SU-DHL-6 (cell line): Measurements from ENCODE around the gene HSH2D.
A peak's percentile ranks its signal among the peaks of the same experiment; 100 is the strongest.

Experiments used
- H2AFZ ChIP-seq: fragments of 200-600 bp; sonication (generic); 2 replicates; pipeline ENCODE4 v1.6.1; 2014; ENCODE audit warnings: low read depth, mild to moderate bottlenecking, moderate library complexity, mixed read lengths, antibody characterized with exemption, low read length; ENCODE audit not compliant: severe bottlenecking
- H3F3A ChIP-seq: fragments of 200-600 bp; shearing (Covaris generic); 2 replicates; pipeline ENCODE4 v1.6.0; 2016; ENCODE audit warnings: antibody characterized with exemption, mild to moderate bottlenecking; ENCODE audit not compliant: insufficient read depth
- H3K27ac ChIP-seq: fragments of 200-600 bp; sonication (generic); 2 replicates; pipeline ENCODE4 v1.5.1; 2016; ENCODE audit warnings: low read depth, mild to moderate bottlenecking, low read length, moderate library complexity, mixed read lengths
- H3K27me3 ChIP-seq: fragments of 200-600 bp; sonication (generic), shearing (Covaris generic); 2 replicates; pipeline ENCODE4 v1.6.0; 2014; ENCODE audit warnings: mild to moderate bottlenecking, low read length
- H3K36me3 ChIP-seq: fragments of 200-600 bp; sonication (generic); 2 replicates; pipeline ENCODE4 v1.6.1; 2014; ENCODE audit warnings: mild to moderate bottlenecking, low read length, mixed read lengths
- H3K4me2 ChIP-seq: fragments of 300-600, 200-600 bp; shearing (Covaris generic), sonication (generic); 2 replicates; pipeline ENCODE4 v1.6.0; 2014; ENCODE audit warnings: low read length, low read depth, mild to moderate bottlenecking; ENCODE audit not compliant: poor library complexity, severe bottlenecking
- H3K4me3 ChIP-seq: fragments of 200-600 bp; sonication (generic); 2 replicates; pipeline ENCODE4 v1.5.1; 2014; ENCODE audit warnings: antibody characterized with exemption, low read length, mild to moderate bottlenecking, mixed read lengths; ENCODE audit not compliant: insufficient read depth, poor library complexity, severe bottlenecking
- H3K79me2 ChIP-seq: fragments of 200-600 bp; sonication (generic); 2 replicates; pipeline ENCODE4 v1.6.1; 2014; ENCODE audit warnings: mild to moderate bottlenecking, low read length, moderate library complexity; ENCODE audit not compliant: insufficient read depth
- H3K9ac ChIP-seq: fragments of 200-600 bp; sonication (generic); 2 replicates; pipeline ENCODE4 v1.7.0; 2014; ENCODE audit warnings: mild to moderate bottlenecking, low read length
- H3K9me2 ChIP-seq: fragments of 200-600 bp; sonication (generic); replicated peaks from 2 replicates; pipeline ENCODE4 v1.6.1; 2014; ENCODE audit warnings: low read length; ENCODE audit not compliant: insufficient read depth
- H3K9me3 ChIP-seq: fragments of 200-600 bp; sonication (generic); 2 replicates; pipeline ENCODE4 v1.6.1; 2014; ENCODE audit warnings: low read length, mixed read lengths; ENCODE audit not compliant: insufficient read depth
- H4K20me1 ChIP-seq: fragments of 200-600 bp; sonication (generic); 2 replicates; pipeline ENCODE4 v1.6.1; 2014; ENCODE audit warnings: low read depth, mild to moderate bottlenecking, antibody characterized with exemption, low read length, moderate library complexity, mixed read lengths
- EZH2phosphoT487 ChIP-seq: fragments of 200-600 bp; sonication (generic), shearing (Covaris generic); conservative IDR thresholded peaks from 2 replicates; pipeline ENCODE4 v1.6.1; 2018; ENCODE audit warnings: mild to moderate bottlenecking, antibody characterized with exemption, low read length, moderate library complexity, mixed read lengths
- TF ChIP-seq, protein P1 (sequence below): fragments of 200-600 bp; sonication (generic); IDR thresholded peaks from one replicate; pipeline ENCODE4 v1.5.1; 2017; ENCODE audit warnings: antibody characterized with exemption, mild to moderate bottlenecking, low read length, moderate library complexity; ENCODE audit not compliant: insufficient read depth, poor library complexity, severe bottlenecking

HSH2D gene

DNA sequence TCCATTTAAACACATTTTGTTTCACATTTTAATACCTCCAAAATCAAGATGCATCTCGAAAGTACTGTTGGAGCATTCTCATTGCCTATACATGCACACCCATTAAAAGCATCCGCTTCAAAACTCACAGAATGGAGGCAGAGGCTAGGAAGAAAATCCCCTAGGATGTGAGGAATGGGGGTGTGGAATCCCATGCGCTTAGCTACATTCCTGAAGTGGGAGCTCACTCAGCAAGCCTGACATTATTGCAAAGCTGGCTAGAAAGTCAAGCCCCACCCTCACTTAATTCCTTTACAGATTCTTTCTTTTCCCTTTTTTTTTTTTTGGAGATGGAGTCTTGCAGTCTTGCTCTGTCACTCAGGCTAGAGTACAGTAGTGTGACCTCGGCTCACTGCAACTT lies 37.1 kb downstream of the HSH2D start:
- Histone ChIP-seq H2AFZ (no peak overlapping the region), H4K20me1 (no peaks in the 10 kb centered on the region), H3K9me3 (no peaks in the 10 kb centered on the region), H3K27me3 (no peaks in the 10 kb centered on the region), H3K9ac (no peak overlapping the region), H3F3A (peaks cover 16% of the 10 kb centered on the region; the same call in 1 of the 2 replicates), H3K4me3 (no peak overlapping the region), H3K9me2 (no peaks in the 10 kb centered on the region), H3K36me3 (no peaks in the 10 kb centered on the region), H3K79me2 (peaks cover 4% of the 10 kb centered on the region), H3K4me2 (no peak overlapping the region), H3K27ac (no peak overlapping the region)
- TF ChIP-seq EZH2phosphoT487, result no peak
- TF ChIP-seq, protein P1, sequence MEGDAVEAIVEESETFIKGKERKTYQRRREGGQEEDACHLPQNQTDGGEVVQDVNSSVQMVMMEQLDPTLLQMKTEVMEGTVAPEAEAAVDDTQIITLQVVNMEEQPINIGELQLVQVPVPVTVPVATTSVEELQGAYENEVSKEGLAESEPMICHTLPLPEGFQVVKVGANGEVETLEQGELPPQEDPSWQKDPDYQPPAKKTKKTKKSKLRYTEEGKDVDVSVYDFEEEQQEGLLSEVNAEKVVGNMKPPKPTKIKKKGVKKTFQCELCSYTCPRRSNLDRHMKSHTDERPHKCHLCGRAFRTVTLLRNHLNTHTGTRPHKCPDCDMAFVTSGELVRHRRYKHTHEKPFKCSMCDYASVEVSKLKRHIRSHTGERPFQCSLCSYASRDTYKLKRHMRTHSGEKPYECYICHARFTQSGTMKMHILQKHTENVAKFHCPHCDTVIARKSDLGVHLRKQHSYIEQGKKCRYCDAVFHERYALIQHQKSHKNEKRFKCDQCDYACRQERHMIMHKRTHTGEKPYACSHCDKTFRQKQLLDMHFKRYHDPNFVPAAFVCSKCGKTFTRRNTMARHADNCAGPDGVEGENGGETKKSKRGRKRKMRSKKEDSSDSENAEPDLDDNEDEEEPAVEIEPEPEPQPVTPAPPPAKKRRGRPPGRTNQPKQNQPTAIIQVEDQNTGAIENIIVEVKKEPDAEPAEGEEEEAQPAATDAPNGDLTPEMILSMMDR, result no peak

DNA sequence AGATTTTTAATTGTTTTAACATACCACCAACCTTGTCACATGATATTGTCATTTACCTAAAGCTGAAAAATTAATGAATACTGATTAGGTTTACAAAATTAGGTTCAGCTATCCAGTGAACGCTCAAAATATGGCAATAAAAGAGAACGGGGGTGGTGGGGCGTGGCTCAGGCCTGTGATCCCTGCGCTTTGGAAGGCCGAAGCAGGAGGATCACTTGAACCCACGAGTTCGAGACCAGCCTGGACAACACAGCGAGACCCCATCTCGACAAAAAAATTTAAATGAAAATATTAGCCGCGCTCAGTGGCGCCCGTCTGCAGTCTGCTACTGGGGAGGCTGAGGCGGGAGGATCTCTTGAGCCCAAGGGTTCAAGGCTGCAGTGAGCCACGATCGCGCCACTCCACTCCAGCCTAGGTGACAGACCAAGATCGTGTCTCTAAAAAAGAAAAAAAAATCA lies 41.2 kb downstream of the HSH2D start:
- TF ChIP-seq, protein P1, result no peak
- no peak for TF ChIP-seq EZH2phosphoT487
- Histone ChIP-seq H4K20me1 (no peaks in the 10 kb centered on the region), H2AFZ (peak overlapping the region; percentile 90), H3K4me3 (peak overlapping the region; percentile 47), H3F3A (peaks cover 16% of the 10 kb centered on the region; the same call in 1 of the 2 replicates), H3K9me2 (no peaks in the 10 kb centered on the region), H3K4me2 (peak overlapping the region; percentile 64), H3K9ac (peak overlapping the region; percentile 45), H3K27me3 (no peaks in the 10 kb centered on the region), H3K79me2 (peaks cover 23% of the 10 kb centered on the region), H3K9me3 (no peaks in the 10 kb centered on the region), H3K27ac (no peak overlapping the region), H3K36me3 (no peaks in the 10 kb centered on the region)

DNA sequence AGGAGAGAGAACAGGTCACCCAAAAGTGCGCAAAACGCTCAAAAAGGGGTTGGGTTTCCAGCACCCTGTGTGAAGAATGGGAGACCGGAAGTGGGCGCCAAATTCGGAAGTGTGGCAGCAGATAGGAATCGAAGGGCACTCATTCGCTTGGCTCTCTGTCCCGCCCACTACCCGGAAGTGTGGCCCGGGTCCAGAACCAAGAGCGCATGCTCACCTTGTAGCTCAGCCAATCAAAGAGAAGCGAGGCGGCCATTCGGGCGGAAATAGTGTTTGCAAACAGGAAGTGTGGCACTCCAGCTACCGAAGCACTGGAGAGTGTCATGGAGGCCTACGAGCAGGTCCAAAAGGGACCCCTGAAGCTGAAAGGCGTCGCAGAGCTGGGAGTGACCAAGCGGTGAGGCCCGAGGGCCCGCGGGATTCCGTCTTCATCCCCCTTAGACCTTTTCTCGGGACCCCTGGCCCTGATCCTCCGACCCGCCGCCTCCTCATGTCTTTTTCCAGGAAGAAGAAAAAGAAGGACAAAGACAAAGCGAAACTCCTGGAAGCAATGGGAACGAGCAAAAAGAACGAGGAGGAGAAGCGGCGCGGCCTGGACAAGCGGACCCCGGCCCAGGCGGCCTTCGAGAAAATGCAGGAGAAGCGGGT lies 41.8 kb downstream of the HSH2D start, which contains the start of gene FAM32A:
Gene FAM32A, plus strand, starts transcription at position 288 of the 645 bp plus-strand sequence. Its CDS starts 33 bp downstream, at position 321.
- H2AFZ ChIP-seq, result peak within 1 kb of the TSS; percentile 90
- peak within 1 kb of the TSS; percentile 83 for H3K9ac ChIP-seq
- H3K79me2 ChIP-seq, result peaks cover 23% of the 10 kb centered on the region
- TF ChIP-seq, protein P1, result no peak
- TF ChIP-seq EZH2phosphoT487, result no peak
- peak within 1 kb of the TSS; percentile 72 for H3K4me2 ChIP-seq
- H3K4me3 ChIP-seq, result peak within 1 kb of the TSS; percentile 97
- H3K9me3 ChIP-seq, result no peaks in the 10 kb centered on the region
- H3K27ac ChIP-seq, result peak within 1 kb of the TSS; percentile 43; the same call in 1 of the 2 replicates
- H3K9me2 ChIP-seq, result no peaks in the 10 kb centered on the region
- H3K36me3 ChIP-seq, result no peaks in the 10 kb centered on the region
- no peaks in the 10 kb centered on the region for H3K27me3 ChIP-seq
- peaks cover 16% of the 10 kb centered on the region; the same call in 1 of the 2 replicates for H3F3A ChIP-seq
- H4K20me1 ChIP-seq, result no peaks in the 10 kb centered on the region
